NCI-H146 (cell line): ENCODE results near the gene SPTBN2.
"Not testable (repeated sequence)": the region's sequence is repeated elsewhere in the genome, so short reads cannot be mapped to it uniquely, and the experiment has no call there.

Experiments
- DNase-seq: peaks from one replicate; lab custom pipeline; 2025; lab: John Stamatoyannopoulos, UW

Gene SPTBN2

GRCh38 chr11:66684635-66685034 is 44.4 kb downstream of the SPTBN2 start:
- no peak for DNase-seq

- no peak for DNase-seq
Observed at GRCh38 chr11:66683877-66684276, 45.1 kb downstream of the SPTBN2 start.

- DNase-seq: no peak
Observed at GRCh38 chr11:66680966-66681645, 47.9 kb downstream of the SPTBN2 start.

GRCh38 chr11:66677599-66678375 is 51.2 kb downstream of the SPTBN2 start, which contains the start of gene RBM4B:
Gene RBM4B (minus strand): TSS chr11:66677887. CDS start chr11:66677079, 808 bp downstream.
- DNase-seq: peak; percentile 96

- DNase-seq: no peak
Observed at GRCh38 chr11:66676931-66677598, 52.0 kb downstream of the SPTBN2 start.

- no peak for DNase-seq
Observed at GRCh38 chr11:66676282-66676919, 52.6 kb downstream of the SPTBN2 start.

GRCh38 chr11:66674964-66675602 is 53.9 kb downstream of the SPTBN2 start:
- no peak for DNase-seq

- no peak for DNase-seq
Observed at GRCh38 chr11:66670816-66671215, 58.2 kb downstream of the SPTBN2 start.

- no peak for DNase-seq
Observed at GRCh38 chr11:66665369-66665768, 63.6 kb downstream of the SPTBN2 start.

- no peak for DNase-seq
Observed at GRCh38 chr11:66663741-66664296, 65.2 kb downstream of the SPTBN2 start.

- DNase-seq: no peak
Observed at GRCh38 chr11:66659763-66660162, 69.3 kb downstream of the SPTBN2 start.

- no peak for DNase-seq
Observed at GRCh38 chr11:66653123-66653522, 75.9 kb downstream of the SPTBN2 start.

GRCh38 chr11:66652651-66653050 is 76.4 kb downstream of the SPTBN2 start:
- no peak for DNase-seq

- no peak for DNase-seq
Observed at GRCh38 chr11:66651016-66651415, 78.0 kb downstream of the SPTBN2 start.

- DNase-seq: no peak
Observed at GRCh38 chr11:66649903-66650302, 79.1 kb downstream of the SPTBN2 start.

- no peak for DNase-seq
Observed at GRCh38 chr11:66646828-66647227, 82.2 kb downstream of the SPTBN2 start.

GRCh38 chr11:66643745-66644437 is 85.1 kb downstream of the SPTBN2 start:
- DNase-seq: no peak

- no peak for DNase-seq
Observed at GRCh38 chr11:66641834-66642233, 87.2 kb downstream of the SPTBN2 start.

- not testable (repeated sequence) for DNase-seq
Observed at GRCh38 chr11:66639814-66640340, 89.1 kb downstream of the SPTBN2 start.

- DNase-seq: peak; percentile 33
Observed at GRCh38 chr11:66639066-66639813, 89.8 kb downstream of the SPTBN2 start.
